B cell (primary cell): ENCODE data around the gene CXXC4.

ENCODE experiments used
- EZH2 ChIP-seq: IDR thresholded peaks from 2 replicates; pipeline ENCODE4 v1.6.1; 2012; ENCODE audit warnings: borderline replicate concordance, low read depth, mild to moderate bottlenecking, moderate library complexity, low read length; ENCODE audit not compliant: insufficient read depth, poor library complexity, severe bottlenecking
- TF ChIP-seq, protein P1 (sequence below): fragments of 200-600 bp; IDR thresholded peaks from one replicate; pipeline ENCODE4 v1.8.0; 2022; ENCODE audit warnings: antibody characterized with exemption, mild to moderate bottlenecking

GRCh38 chr4:104462641-104463040 is 32.1 kb downstream of the CXXC4 start:
- TF ChIP-seq, protein P1, sequence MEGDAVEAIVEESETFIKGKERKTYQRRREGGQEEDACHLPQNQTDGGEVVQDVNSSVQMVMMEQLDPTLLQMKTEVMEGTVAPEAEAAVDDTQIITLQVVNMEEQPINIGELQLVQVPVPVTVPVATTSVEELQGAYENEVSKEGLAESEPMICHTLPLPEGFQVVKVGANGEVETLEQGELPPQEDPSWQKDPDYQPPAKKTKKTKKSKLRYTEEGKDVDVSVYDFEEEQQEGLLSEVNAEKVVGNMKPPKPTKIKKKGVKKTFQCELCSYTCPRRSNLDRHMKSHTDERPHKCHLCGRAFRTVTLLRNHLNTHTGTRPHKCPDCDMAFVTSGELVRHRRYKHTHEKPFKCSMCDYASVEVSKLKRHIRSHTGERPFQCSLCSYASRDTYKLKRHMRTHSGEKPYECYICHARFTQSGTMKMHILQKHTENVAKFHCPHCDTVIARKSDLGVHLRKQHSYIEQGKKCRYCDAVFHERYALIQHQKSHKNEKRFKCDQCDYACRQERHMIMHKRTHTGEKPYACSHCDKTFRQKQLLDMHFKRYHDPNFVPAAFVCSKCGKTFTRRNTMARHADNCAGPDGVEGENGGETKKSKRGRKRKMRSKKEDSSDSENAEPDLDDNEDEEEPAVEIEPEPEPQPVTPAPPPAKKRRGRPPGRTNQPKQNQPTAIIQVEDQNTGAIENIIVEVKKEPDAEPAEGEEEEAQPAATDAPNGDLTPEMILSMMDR = no peak
- no peak for TF ChIP-seq EZH2
